Fibroblast of the conjunctiva (primary cell): Measurements from ENCODE around the gene YDJC.
"Not testable (repeated sequence)": the region's sequence is repeated elsewhere in the genome, so short reads cannot be mapped to it uniquely, and the experiment has no call there.

Source experiments
- DNase-seq: peaks from one replicate; pipeline ENCODE4 v3.0.0-alpha.2; 2010; ENCODE audit warnings: low read depth

YDJC gene

DNA sequence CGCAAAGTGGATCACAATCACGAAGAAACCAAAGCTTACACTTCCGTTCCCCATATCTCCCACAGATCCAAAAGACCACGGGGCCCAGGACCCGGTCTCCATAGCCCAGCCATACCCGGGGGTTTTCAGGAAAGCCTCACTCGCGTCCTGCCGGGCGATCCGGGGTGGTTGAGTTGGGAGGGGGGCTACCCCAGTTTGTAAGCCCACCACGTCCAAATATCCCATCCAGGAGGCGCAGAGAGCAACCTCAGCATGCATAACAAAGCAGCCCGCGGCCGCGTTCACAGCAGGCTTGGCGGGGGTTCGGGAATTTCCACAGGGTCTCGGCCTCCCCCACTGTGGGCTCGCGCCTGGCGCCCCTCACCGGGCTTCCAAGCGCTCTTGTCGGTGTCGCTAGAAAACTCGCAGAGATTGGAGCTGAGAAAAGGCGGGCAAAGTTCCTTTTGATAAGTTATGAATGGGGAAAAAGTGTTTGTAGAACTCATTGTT is 21.7 kb upstream of the YDJC start:
- no peak for DNase-seq

DNA sequence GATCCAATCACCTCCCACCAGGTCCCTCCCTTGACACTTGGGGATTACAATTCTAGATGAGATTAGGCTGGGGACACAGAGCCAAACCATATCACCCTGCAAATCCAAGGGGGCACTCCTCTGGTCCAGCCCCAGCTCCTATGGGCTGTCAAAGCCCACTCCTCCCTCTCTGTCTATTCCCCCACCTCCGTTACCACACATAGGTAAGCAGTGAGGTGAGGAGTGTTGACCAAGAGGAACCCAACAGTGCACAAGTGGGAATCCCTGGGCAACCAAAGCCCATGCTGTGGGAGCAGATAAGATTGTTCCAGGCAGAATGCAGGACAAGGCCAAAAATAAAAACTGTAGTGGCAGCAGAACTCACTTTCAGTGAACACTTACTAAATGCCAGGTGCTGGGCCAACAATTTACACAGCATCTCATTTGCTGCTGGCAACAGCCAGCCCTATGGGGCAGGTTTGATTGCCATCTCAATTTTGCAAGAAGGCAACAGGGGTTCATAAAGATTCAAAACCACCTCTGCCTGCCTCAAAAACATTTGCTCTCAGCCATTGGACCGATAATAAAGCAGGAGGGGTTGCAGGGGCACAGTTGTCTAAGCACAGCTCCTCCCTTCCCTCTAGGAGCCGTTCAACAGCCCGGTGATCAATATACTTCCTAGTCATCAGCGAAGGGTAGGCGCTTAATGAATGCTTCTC is 21.1 kb upstream of the YDJC start:
- DNase-seq: no peak

DNA sequence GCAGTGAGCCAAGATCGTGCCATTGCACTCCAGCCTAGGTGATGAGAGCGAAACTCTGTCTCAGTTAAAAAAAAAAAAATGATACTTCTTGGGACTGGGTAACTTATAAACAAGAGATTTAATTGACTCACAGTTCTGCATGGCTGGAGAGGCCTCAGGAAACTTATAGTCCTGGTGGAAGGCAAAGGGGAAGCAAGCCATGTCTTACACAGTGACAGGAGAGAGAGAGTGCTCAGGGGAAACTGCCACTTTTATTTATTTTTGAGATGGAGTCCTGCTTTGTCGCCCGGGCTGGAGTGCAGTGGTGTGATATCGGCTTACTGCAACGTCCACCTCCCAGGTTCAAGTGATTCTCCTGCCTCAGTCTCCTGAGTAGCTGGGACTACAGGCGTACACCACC is 20.5 kb upstream of the YDJC start:
- DNase-seq: no peak

DNA sequence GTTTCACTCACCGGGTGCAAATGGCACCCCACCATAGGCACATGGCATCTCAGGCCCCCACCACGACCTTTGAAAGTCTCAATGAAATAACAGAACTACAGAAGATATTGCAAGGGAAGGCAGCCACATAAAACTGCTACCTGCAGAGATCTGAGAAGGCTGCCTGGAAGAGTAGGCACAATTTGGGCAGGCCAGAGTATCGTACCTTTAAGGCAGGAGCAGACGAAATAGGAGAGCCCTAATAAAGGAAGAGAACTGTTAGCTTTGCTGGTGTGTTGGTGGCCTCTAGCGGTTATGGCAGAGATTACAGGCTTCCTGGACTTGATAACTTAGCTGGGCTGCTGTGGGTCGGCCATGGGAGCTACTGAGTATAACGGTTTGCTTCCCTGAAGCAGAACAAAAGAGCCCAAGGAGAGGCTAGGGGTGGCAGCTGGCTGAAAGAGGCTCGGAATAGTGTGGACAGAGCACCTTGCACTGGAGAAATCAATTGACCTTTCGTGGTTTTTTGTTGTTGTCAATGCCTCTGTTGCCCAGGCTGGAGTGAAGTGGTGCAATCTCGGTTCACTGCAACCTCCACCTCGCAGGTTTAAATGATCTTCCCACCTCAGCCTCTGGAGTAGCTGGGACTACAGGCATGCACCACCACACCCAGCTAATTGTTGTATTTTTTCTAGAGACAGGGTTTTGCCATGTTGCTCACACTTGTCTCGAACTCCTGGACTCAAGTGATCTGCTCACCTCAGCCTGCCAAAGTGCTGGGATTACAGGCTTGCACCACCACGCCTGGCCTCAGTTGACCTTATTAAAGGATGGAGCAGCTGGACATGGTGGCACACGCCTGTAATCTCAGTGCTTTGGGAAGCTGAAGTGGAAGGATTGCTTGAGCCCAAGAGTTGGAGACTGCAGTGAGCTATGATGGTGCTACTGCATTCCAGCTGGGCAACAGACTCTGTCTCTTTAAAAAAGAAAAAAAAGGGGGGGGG is 17.1 kb upstream of the YDJC start:
- DNase-seq: peak; percentile 76

DNA sequence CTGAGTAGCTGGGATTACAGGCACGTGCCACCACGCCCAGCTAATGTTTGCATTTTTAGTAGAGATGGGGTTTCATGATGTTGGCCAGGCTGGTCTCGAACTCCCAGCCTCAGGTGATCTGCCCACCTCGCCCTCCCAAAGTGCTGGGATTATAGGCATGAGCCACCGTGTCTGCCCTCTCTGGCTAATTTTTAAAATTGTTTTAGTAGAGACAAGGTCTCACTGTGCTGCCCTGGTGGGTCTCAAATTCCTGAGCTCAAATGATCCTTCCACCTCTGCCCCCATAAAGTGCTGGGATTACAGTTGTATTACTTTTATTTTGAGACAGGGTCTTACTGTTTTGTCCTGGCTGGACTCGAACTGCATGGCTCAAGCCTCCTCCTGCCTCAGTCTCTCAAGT is 15.7 kb upstream of the YDJC start:
- not testable (repeated sequence) for DNase-seq

DNA sequence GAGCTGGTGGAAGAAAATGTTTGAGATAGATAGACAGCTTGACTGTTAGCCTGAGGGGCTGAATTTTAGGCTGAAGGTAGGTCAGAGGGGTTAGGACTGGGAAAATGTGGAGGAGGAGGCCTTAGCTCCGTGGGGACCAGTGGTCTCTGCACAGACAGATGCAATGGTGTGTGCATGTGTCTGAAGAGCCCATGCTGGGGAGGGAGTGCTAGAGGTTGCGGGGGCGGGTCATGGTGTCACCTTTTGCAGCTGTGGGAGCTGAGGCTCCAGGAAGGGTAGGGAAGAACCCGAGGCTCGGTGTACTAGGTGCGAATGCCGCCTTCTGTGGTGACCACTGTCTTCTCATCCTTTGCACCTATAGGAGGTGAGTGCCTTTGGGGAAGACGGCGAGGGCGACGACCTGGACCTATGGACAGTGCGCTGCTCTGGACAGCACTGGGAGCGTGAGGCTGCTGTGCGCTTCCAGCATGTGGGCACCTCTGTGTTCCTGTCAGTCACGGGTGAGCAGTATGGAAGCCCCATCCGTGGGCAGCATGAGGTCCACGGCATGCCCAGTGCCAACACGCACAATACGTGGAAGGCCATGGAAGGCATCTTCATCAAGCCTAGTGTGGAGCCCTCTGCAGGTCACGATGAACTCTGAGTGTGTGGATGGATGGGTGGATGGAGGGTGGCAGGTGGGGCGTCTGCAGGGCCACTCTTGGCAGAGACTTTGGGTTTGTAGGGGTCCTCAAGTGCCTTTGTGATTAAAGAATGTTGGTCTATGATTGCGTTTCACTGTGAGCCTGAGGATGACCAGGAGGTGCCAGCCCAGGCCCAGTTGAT is 13.9 kb upstream of the YDJC start:
- no peak for DNase-seq

DNA sequence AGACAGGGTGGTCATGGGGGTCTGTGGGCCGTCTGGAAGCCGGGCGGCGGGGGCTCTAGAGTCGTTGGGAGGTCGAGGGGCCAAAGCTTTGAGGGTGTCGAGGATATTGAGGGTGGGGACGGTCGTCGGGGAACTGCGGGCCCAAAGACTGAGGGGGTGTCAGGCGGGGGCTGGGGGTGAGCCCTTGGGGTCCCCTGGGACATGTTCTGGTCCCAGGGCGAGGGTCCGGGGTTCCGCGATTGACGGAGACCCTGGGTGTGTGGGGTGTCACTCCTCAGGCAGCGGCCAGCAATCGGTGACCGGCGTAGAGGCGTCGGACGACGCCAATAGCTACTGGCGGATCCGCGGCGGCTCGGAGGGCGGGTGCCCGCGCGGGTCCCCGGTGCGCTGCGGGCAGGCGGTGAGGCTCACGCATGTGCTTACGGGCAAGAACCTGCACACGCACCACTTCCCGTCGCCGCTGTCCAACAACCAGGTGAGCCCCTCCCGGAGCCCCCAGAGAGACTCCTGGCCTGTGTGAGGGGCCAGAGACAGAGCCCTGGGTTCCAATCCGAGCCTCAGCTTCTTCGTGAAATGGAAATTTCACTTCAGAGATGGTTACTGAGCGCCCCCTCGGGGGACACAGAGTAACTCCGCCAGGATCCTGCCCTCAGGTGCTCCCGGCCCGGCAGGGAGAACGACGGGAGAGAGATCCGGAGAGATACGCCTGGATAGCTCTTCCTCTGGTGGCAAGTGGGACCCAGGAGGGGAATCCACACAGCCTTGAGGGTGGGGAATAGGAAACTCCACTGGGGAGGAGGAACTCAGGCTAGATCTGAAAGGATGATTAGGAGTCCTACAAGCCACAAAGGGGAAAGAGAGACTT is 13.0 kb upstream of the YDJC start:
- no peak for DNase-seq

DNA sequence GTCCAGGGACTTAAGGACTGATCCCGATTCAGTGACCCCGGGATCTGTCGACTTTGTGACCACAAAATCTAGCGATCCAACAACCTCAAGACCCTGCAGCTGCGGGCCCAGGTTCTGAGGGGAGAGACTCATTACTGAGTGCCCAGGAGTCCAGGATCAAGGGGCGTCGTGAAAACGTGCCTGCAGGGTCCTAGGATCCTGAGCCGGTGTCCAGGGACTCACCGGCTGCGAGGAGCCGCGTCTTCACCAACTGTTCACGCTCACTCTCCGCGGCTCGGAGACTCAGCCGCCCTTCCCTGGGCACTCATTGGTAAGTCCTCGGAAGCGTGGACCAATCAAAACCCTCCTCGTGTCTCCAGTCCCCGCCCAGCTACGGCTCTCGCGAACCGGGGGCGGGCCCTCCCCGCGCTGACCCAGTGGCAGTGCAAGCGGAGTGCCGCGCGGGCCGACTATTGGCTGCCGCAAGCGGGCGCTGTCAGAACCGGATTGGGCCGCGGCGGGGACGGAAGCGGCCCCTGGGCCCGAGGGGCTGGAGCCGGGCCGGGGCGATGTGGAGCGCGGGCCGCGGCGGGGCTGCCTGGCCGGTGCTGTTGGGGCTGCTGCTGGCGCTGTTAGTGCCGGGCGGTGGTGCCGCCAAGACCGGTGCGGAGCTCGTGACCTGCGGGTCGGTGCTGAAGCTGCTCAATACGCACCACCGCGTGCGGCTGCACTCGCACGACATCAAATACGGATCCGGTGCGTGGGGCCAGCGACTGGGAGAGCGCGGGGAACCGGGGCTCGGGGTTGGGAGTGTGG is 12.2 kb upstream of the YDJC start, which contains the start of gene SDF2L1:
SDF2L1 (plus strand) TSS at position 514 of the 795 bp plus-strand sequence; CDS start at position 549, 35 bp downstream.
- DNase-seq: peak; percentile 98

DNA sequence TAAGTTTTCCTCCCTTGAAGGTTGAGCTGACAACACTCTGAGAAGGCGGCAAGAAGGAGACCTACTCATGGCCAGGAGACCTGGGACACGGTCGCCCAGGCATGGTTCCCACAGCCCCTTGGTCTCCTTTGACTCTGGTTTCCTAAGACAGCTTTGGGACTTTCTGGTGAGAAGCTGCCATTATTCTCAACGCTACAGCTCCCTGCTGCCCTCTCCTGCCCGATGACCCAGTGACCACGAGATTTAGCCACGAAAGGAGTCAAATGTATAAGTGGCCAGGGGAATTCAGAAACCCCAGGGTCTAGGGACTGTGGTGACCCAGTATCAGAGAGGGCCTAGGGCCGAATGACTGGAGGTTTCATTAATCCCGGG is 11.6 kb upstream of the YDJC start:
- no peak for DNase-seq

DNA sequence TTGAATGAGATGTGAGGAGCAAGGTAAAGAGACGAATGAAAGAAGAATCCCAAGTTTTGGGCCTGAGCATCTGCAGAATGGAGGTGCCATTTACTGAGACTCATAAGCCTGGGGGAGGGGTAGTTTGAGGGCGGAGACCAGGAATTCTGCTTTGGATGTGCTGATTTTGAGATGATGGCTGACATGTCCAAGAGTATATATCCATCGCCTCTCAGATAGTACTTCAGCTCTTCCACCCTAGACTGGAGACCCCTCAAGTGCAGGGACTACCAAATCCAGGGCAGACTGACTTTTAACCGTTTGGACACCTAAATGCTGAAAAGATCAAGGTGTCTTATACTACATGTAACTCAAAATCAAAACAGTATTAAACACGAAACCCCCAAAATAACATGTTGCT is 11.0 kb upstream of the YDJC start:
- DNase-seq: no peak

DNA sequence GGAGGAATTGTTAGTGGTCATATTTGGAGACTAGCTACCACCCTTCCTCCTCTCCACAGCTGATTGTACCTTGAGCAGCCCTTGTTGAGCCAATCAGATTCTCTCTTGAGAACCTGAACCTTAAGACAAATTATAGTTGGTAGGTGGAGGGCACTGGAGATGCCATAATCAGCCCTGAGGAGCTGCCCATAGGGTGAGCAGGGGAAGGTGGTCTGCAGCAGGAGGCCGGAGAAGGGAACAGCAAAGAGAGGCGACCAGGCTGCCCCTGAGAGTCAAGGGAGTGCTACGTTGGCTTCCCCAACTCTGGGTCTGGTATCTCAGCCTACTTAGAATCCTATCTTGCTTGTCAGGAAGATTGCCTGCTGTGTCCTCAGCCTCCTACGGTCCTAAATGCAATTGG is 9.5 kb upstream of the YDJC start:
- DNase-seq: no peak

DNA sequence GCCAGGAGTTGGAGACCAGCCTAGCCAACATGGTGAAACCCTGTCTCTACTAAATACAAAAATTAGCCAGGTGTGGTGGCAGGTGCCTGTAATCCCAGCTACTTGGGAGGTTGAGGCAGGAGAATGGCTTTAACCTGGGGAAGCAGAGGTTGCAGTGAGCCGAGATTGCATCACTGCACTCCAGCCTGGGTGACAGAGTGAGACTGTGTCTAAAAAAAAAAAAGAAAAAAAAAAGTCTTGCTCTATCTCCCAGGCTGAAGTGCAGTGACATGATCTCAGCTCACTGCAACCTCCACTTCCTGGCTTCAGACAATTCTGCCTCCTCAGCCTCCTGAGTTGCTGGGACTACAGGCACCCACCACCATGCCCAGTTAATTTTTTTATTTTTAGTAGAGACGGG is 7.6 kb upstream of the YDJC start:
- not testable (repeated sequence) for DNase-seq

DNA sequence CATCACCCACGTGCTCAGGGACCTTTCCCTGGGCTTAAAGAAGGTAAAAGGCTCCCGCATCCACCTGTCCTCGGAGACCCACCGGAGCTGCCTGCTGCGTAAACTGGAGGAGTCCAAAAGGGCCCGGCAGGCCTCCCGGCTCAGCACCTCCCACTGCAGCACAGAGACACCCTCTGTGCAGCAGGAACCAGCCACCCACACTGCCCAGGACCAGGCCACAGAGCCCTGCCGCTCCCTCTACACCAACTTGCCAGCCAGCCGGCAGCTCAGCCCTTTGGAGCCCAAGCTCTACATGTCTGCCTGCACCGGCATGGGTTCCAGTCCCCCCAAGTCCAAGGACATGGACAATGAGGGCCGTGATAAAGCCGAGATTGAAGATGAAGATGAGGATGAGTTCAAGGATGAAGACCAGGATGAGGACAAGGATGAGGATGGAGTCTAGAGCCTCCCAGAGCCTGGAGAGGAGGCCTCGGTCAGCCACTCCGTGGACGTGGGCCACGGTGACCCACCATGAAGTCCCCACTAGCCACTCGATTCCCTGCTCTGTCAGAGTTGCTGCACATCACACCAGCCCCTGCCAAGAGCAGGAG is 6.9 kb upstream of the YDJC start:
- no peak for DNase-seq

DNA sequence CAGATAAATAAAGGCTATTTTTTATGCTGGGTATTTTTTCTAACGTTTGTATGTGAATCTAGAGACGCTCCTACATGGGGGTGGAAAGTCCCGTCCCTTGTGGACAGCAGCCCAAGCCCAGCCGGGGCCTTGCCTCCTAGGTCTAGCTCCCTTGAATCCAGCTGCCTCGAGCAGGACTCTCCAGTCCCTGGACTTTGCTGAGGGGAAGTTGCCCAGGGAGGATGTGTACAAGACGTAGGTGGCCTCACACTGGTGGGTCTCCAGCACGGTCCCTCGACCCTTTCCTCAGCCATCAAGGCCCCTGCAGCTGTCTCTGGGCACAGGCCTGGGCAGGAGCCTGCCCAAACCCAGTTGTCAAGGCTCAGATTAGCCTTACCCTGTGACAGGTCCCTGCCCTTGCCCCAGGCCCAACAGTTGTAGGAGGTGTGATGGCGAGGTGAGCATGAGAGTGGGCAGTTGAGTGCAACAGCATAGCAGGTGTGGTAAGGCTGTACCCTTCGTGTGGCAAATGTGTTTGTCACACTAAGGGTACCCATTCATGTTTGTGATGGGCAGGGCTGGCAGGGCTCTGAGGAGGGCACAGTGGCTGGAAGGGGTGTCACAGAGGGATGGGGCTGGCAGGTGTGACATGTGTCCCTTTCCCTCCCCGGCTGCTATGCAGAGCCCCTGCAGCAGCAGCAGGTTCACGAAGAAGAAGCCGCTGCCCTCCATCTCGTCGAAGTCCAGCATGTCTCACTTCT is 6.1 kb upstream of the YDJC start:
- no peak for DNase-seq

DNA sequence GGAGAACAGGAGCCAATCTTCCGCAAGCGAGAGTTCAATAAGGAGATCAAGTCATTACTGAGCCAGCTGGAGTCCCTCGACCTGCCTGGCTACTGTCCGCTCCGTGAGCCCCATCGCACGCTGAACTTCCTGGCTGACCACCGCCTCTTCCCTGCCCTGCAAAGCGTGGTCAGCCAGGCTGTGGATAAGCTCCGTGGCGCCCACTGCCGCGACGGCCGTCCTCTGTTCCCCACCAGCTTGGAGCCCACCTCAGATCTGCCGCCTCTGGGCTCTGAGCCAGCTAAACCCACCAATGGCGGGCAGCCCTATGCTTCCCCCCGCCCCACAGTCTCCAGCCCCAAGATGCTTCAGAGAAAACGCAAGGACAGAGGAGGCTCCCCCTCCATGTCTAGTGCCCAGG is 5.0 kb upstream of the YDJC start:
- no peak for DNase-seq

DNA sequence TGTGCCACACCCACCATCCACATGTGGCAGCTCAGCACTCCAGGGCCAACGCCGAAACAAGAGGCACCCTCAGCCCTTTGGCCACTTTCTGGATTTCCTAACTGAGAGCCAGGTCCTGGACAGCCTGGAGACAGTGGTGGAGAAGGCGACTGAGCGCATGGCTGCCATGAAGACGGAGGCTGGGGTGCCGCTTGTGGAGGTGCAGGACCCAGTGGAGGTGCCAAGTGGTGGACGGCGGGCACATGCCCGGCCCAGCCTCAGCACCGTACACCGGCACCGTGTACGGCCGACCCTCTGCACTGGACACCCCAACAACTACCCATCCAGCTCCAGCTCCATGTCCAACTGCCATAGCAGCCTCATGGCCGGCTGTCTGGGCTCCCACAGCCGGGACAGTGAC is 4.3 kb upstream of the YDJC start:
- no peak for DNase-seq

DNA sequence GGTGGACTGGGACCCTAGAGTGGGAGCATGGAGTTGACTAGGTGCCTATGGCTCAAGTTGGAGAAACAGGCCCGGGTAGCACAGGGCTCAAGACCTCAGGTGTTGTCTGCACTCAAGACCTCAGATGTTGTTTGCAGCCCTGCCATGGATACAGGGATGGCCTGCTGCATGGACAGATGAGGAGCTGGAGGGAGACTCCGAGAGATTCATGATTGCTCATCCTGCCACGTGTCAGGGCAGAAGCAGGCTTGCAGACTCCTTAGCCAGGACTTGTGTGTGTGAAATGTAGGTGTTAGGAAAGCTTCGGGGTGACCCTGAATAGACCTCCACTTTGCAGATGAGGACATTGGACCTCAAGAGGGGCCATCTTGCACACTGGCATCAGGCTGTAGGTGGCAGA is 3.7 kb upstream of the YDJC start:
- DNase-seq: no peak

DNA sequence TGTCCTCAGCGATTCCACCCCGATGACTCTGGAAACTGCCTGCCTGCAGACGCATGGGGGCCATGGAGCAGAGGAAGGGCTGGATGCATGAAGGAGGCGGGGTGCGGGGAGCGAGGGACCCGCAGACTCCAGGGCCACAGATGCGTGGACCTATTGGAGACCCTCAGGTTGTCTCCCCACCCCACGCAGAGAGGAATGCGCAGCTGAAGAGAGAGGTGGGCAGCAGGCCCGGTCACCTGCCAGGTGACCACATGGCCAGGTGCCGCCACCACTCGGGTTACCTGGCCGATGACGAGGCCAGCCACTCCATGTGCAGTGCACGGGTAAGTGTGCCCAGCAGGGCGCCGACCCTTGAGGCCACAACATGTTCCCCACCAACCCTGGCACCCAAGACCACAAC is 3.1 kb upstream of the YDJC start:
- no peak for DNase-seq

DNA sequence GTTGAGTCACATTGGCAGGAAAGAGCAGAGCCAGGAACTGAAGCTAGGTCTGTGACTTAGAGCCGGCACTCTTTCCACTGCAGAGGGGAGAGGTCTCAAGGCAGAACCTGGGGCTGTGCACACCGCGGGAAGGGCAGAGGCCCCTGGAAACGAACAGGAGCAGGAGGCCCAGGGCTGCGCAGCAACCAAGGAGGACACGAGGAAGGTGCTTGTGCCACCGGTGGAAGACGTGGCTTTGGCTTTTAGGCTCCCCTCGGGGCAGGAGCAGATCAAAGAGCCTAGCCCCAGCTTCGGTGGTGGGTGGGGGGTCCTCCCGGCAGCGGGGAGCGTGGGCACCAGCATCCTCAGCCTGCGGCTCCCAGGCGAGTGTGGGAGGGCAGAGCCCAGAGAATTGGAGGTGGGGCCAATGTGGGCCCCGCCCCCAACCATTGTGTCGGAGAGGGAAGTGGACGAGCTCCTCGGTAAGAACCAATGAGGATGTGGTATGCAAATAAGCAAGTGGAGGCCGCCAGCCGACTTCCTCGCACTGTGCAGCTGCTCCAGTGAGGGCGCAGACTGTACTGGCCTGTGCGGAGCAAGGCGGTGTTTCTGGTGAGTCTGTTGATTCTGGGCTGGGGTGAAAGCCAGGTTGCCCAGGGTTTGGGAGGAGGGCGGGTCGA is 2.5 kb upstream of the YDJC start, which contains the start of gene CCDC116:
CCDC116 (plus strand) TSS at position 524 of the 659 bp plus-strand sequence. CDS start 422 bp downstream, outside the sequence.
- DNase-seq: no peak
